ENCODE data around the gene AGFG1. TPM values are rescaled to one million over a fixed set of nuclear protein-coding genes. Genes with fewer than 3 reads are reported as not detected.

The AGFG1 gene
- total RNA-seq, 2 donors from 2014 or later = 85.9 to 89.4 TPM

- TF ChIP-seq CTCF (IDR thresholded peaks at IDR 0.05) = no peak
These were observed 130.4 kb downstream of the AGFG1 start for GRCh38 chr2:227602358-227602757.

GRCh38 chr2:227606476-227606875 lies 134.5 kb downstream of the AGFG1 start:
- H3K36me3 ChIP-seq = no peaks in the 10 kb centered on the region
- no peak overlapping the region for H3K27ac ChIP-seq
- H3K27me3 ChIP-seq (replicated peaks; ENCODE audit: insufficient read depth) = no peaks in the 10 kb centered on the region
- no peaks in the 10 kb centered on the region for H3K4me1 ChIP-seq (ENCODE audit: control insufficient read depth in 1 of 2, low read depth in 2 of 2)
- no peaks in the 10 kb centered on the region for H3K9me3 ChIP-seq
- ATAC-seq (ENCODE audit: insufficient number of reproducible peaks, low FRiP score, low read depth) = no peak
- TF ChIP-seq CTCF (IDR thresholded peaks at IDR 0.05) = no peak
- no peak overlapping the region for H3K4me3 ChIP-seq
- DNase-seq (ENCODE audit: low spot score) = no peak

More at GRCh38 chr2:227602358-227602757, 130.4 kb downstream of the AGFG1 start:
- H3K9me3 ChIP-seq = no peaks in the 10 kb centered on the region
- H3K27ac ChIP-seq = no peak overlapping the region
- H3K4me3 ChIP-seq = no peak overlapping the region
- no peak for DNase-seq (ENCODE audit: low spot score)
- no peaks in the 10 kb centered on the region for H3K4me1 ChIP-seq (ENCODE audit: control insufficient read depth in 1 of 2, low read depth in 2 of 2)
- ATAC-seq (ENCODE audit: insufficient number of reproducible peaks, low FRiP score, low read depth) = no peak
- H3K36me3 ChIP-seq = no peaks in the 10 kb centered on the region
- no peaks in the 10 kb centered on the region for H3K27me3 ChIP-seq (replicated peaks; ENCODE audit: insufficient read depth)

GRCh38 chr2:227607941-227608340 lies 136.0 kb downstream of the AGFG1 start:
- no peak for DNase-seq (ENCODE audit: low spot score)
- no peak for TF ChIP-seq CTCF (IDR thresholded peaks at IDR 0.05)
- Histone ChIP-seq H3K9me3 (no peaks in the 10 kb centered on the region), H3K27ac (no peak overlapping the region), H3K36me3 (no peaks in the 10 kb centered on the region), H3K4me3 (no peak overlapping the region), H3K27me3 (replicated peaks; ENCODE audit: insufficient read depth) (no peaks in the 10 kb centered on the region), H3K4me1 (ENCODE audit: control insufficient read depth in 1 of 2, low read depth in 2 of 2) (no peaks in the 10 kb centered on the region)
- no peak for ATAC-seq (ENCODE audit: insufficient number of reproducible peaks, low FRiP score, low read depth)

- DNase-seq (ENCODE audit: low spot score) (no peak), ATAC-seq (ENCODE audit: insufficient number of reproducible peaks, low FRiP score, low read depth) (no peak)
- no peak overlapping the region for H3K4me3 ChIP-seq
- no peaks in the 10 kb centered on the region for H3K27me3 ChIP-seq (replicated peaks; ENCODE audit: insufficient read depth)
- no peak overlapping the region for H3K27ac ChIP-seq
- no peaks in the 10 kb centered on the region for H3K4me1 ChIP-seq (ENCODE audit: control insufficient read depth in 1 of 2, low read depth in 2 of 2)
- H3K36me3 ChIP-seq = no peaks in the 10 kb centered on the region
- TF ChIP-seq CTCF (IDR thresholded peaks at IDR 0.05) = no peak
- H3K9me3 ChIP-seq = no peaks in the 10 kb centered on the region
These were observed 136.8 kb downstream of the AGFG1 start for GRCh38 chr2:227608561-227609338.

- no peak for ATAC-seq (ENCODE audit: insufficient number of reproducible peaks, low FRiP score, low read depth)
- H3K4me3 ChIP-seq = no peak overlapping the region
- no peak for DNase-seq (ENCODE audit: low spot score)
- TF ChIP-seq CTCF (IDR thresholded peaks at IDR 0.05) = no peak
- H3K27ac ChIP-seq = no peak overlapping the region
- H3K9me3 ChIP-seq = no peaks in the 10 kb centered on the region
- H3K36me3 ChIP-seq = no peaks in the 10 kb centered on the region
- no peaks in the 10 kb centered on the region for H3K4me1 ChIP-seq (ENCODE audit: control insufficient read depth in 1 of 2, low read depth in 2 of 2)
- H3K27me3 ChIP-seq (replicated peaks; ENCODE audit: insufficient read depth) = no peaks in the 10 kb centered on the region
These were observed 138.2 kb downstream of the AGFG1 start for GRCh38 chr2:227610123-227610522.

Other genes with a start within 250 kb of the AGFG1 start
- gene MFF, start 146.9 kb upstream of the AGFG1 start, total RNA-seq = 100 to 1,000 TPM; 109 to 113 TPM
- not detected for gene TM4SF20, start 92.8 kb upstream of the AGFG1 start, total RNA-seq
- gene SCYGR1, start 84.2 kb upstream of the AGFG1 start, total RNA-seq = not detected
- not detected for gene SCYGR2, start 126.7 kb downstream of the AGFG1 start, total RNA-seq
- not detected for gene SCYGR3, start 142.7 kb downstream of the AGFG1 start, total RNA-seq
- not detected for gene SCYGR4, start 145.3 kb downstream of the AGFG1 start, total RNA-seq
- not detected for gene SCYGR5, start 194.6 kb downstream of the AGFG1 start, total RNA-seq
- 1 to 10 TPM; 3.7 to 4.9 TPM for gene SLC19A3, start 245.9 kb downstream of the AGFG1 start, total RNA-seq